ENCODE data around the gene PCP2.

GRCh38 chr19:7618771-7619510, 14.6 kb downstream of the PCP2 start:
- TF ChIP-seq CTCF (IDR thresholded peaks at IDR 0.05), result no peak
- no peak for TF ChIP-seq EP300 (IDR thresholded peaks at IDR 0.05)
- TF ChIP-seq POLR2A (IDR thresholded peaks at IDR 0.05; ENCODE audit: low read length), result no peak

Data from A549 (cell line).